SK-N-SH (cell line): ENCODE results near the gene ANKRD62. TPM values are rescaled to one million over a fixed set of nuclear protein-coding genes. Genes with fewer than 3 reads are reported as not detected.
"Not testable (repeated sequence)": the region's sequence is repeated elsewhere in the genome, so short reads cannot be mapped to it uniquely, and the experiment has no call there.

Experiments
- CTCF ChIA-PET: fragments of 300-600, 350-600 bp; formaldehyde crosslinking; extraction: SDS; loops from one replicate; lab custom pipeline; 2021; lab: Yijun Ruan, JAX
- POLR2A ChIA-PET: fragments of 350-600 bp; sonication (Branson Sonifier 250); formaldehyde crosslinking; extraction: SDS; loops from one replicate; lab custom pipeline; 2020; ENCODE audit warnings: antibody characterized with exemption, inconsistent platforms; lab: Yijun Ruan, JAX
- DNase-seq: peaks from one replicate; pipeline ENCODE4 v3.0.0; 2012
- H2AFZ ChIP-seq: fragments of 200-600 bp; sonication (generic); 2 replicates; pipeline ENCODE4 v1.8.1; 2016; ENCODE audit warnings: antibody characterized with exemption, mild to moderate bottlenecking, low read depth
- H3F3A ChIP-seq: fragments of 200-600 bp; sonication (generic); replicated peaks from 2 replicates; pipeline ENCODE3; 2016; ENCODE audit warnings: antibody characterized with exemption, mild to moderate bottlenecking; ENCODE audit not compliant: insufficient read depth
- H3K27ac ChIP-seq, 2 experiments: fragments of 200-500 bp in 1 of 2; fragments of 200-600 bp in 1 of 2; sonication (Bioruptor generic) in 1 of 2; sonication (generic), shearing (Covaris generic) in 1 of 2; 2 replicates each; pipeline versions ENCODE4 v1.5.1 to v1.6.1; 2014 to 2016; ENCODE audit warnings: low read depth in 2 of 2, inconsistent platforms in 1 of 2, low read length in 1 of 2, mild to moderate bottlenecking in 1 of 2, mixed read lengths in 1 of 2
- H3K27me3 ChIP-seq: fragments of 200-600 bp; sonication (generic), shearing (Covaris generic); 2 replicates; pipeline ENCODE4 v1.6.1; 2016; ENCODE audit warnings: mixed run types; ENCODE audit not compliant: insufficient read depth
- H3K36me3 ChIP-seq, 2 experiments: fragments of 200-500 bp in 1 of 2; fragments of 200-600 bp in 1 of 2; sonication (Bioruptor generic) in 1 of 2; sonication (generic) in 1 of 2; replicated peaks in 1 of 2; 2 replicates each; pipeline versions ENCODE3 to v1.5.1; 2014 to 2016; ENCODE audit warnings: low read length in 1 of 2, mild to moderate bottlenecking in 1 of 2; ENCODE audit not compliant: insufficient read depth in 2 of 2, control insufficient read depth in 1 of 2
- H3K4me1 ChIP-seq, 2 experiments: fragments of 200-500 bp in 1 of 2; fragments of 200-600 bp in 1 of 2; sonication (Bioruptor generic) in 1 of 2; sonication (generic), shearing (Covaris generic) in 1 of 2; 2 replicates each; pipeline versions ENCODE4 v1.5.1 to v1.6.1; 2014 to 2016; ENCODE audit warnings: low read depth in 1 of 2, low read length in 1 of 2, mixed run types in 1 of 2; ENCODE audit not compliant: insufficient read depth in 2 of 2, control insufficient read depth in 1 of 2
- H3K4me2 ChIP-seq: fragments of 200-600 bp; sonication (generic), shearing (Covaris generic); 2 replicates; pipeline ENCODE4 v1.6.1; 2017; ENCODE audit warnings: mixed run types
- H3K4me3 ChIP-seq, 2 experiments: fragments of 200-500 bp in 1 of 2; fragments of 200-600 bp in 1 of 2; sonication (Bioruptor generic) in 1 of 2; sonication (generic), shearing (Covaris generic) in 1 of 2; 2 replicates each; pipeline versions ENCODE4 v1.5.1 to v1.8.1; 2014 to 2016; ENCODE audit warnings: low read depth in 2 of 2, inconsistent platforms in 1 of 2, low read length in 1 of 2, mild to moderate bottlenecking in 1 of 2, mixed read lengths in 1 of 2, moderate library complexity in 1 of 2
- H3K79me2 ChIP-seq: fragments of 200-600 bp; sonication (generic); 2 replicates; pipeline ENCODE4 v1.8.1; 2017; ENCODE audit warnings: mild to moderate bottlenecking; ENCODE audit not compliant: insufficient read depth
- H3K9ac ChIP-seq: fragments of 200-600 bp; sonication (generic); 2 replicates; pipeline ENCODE4 v1.6.1; 2017; ENCODE audit warnings: mixed run types
- H3K9me2 ChIP-seq: fragments of 200-600 bp; sonication (generic); 2 replicates; pipeline ENCODE4 v1.6.1; 2017; ENCODE audit warnings: mixed run types
- H3K9me3 ChIP-seq: fragments of 200-600 bp; sonication (generic); 2 replicates; pipeline ENCODE4 v1.6.1; 2017; ENCODE audit warnings: mixed run types, mild to moderate bottlenecking, moderate library complexity
- H4K20me1 ChIP-seq: fragments of 200-600 bp; sonication (generic); 2 replicates; pipeline ENCODE4 v1.6.1; 2017; ENCODE audit warnings: mild to moderate bottlenecking, mixed run types; ENCODE audit not compliant: insufficient read depth
- WGBS: methylation state at CpG from one replicate; pipeline ENCODE4 v1.1.6; 2017; ENCODE audit warnings: low lambda C conversion rate; 5-methylcytosine and 5-hydroxymethylcytosine counted together
- polyA plus RNA-seq, 3 experiments: library from polyadenylated mRNA; depleted of rRNA; stranded (reverse); fragments of >200 nt; gene quantifications; 2 replicates each; pipeline ENCODE4 v1.2.3, GENCODE V29; 2012
- TF ChIP-seq, protein P1 (sequence below): fragments of 200-600 bp; sonication (generic); IDR thresholded peaks from 2 replicates; pipeline ENCODE4 v1.6.1; 2017; ENCODE audit warnings: antibody characterized with exemption, mild to moderate bottlenecking, moderate library complexity
- TF ChIP-seq, protein P2 (sequence below): IDR thresholded peaks from 2 replicates; pipeline ENCODE4 v1.4.0; 2012; ENCODE audit warnings: low read depth, borderline replicate concordance

Gene ANKRD62
- polyA plus RNA-seq, 1 of the 3 experiments (the other 2 are of a cell fraction): not detected

DNA sequence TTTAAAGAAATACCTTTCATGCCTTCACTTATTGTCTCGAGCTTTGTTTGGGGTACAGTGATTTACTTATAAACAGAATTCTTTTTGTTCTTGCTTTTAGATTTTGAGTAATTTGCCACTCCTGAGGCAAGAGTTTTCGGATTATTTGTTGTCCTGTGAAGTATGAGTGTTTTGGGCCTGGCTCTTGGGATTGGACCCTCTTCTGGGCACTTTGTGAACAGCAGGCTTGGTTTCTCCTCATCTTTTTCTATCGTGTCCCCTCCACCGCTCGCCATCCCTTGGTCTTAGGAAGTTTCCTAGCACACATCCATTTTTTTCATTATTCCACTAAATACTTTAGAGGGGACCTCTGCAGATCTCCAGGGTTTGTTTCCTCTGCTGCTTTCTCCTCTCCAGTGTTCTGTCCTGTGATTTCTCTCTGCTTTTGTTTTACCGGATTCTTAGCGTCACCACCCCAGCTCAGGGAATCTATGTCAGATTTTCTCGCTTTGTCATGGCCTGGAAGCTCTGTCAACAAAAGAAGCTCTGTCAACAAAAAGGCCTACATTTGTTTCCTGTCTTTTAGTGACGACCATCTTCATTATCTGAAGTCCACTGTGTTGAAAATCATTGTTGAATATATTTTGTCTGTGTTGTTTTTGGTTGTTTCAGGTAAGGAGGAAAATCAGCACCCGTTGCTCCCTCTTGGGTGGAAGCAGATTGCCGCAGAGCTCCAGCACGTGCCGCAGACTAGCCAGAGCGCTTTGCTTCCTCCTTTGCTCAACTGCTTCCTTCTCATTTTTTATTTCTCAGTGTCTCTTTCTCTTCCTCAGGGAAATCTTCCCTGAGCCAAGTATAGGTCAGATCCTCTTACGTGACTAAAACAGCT lies 27.8 kb downstream of the ANKRD62 start:
- TF ChIP-seq, protein P1, sequence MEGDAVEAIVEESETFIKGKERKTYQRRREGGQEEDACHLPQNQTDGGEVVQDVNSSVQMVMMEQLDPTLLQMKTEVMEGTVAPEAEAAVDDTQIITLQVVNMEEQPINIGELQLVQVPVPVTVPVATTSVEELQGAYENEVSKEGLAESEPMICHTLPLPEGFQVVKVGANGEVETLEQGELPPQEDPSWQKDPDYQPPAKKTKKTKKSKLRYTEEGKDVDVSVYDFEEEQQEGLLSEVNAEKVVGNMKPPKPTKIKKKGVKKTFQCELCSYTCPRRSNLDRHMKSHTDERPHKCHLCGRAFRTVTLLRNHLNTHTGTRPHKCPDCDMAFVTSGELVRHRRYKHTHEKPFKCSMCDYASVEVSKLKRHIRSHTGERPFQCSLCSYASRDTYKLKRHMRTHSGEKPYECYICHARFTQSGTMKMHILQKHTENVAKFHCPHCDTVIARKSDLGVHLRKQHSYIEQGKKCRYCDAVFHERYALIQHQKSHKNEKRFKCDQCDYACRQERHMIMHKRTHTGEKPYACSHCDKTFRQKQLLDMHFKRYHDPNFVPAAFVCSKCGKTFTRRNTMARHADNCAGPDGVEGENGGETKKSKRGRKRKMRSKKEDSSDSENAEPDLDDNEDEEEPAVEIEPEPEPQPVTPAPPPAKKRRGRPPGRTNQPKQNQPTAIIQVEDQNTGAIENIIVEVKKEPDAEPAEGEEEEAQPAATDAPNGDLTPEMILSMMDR: peak; percentile 32
- TF ChIP-seq, protein P2, sequence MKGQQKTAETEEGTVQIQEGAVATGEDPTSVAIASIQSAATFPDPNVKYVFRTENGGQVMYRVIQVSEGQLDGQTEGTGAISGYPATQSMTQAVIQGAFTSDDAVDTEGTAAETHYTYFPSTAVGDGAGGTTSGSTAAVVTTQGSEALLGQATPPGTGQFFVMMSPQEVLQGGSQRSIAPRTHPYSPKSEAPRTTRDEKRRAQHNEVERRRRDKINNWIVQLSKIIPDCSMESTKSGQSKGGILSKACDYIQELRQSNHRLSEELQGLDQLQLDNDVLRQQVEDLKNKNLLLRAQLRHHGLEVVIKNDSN: no peak
- Histone ChIP-seq H3K27ac (no peak overlapping the region), H3K4me3 (no peak overlapping the region), H3K27me3 (no peaks in the 10 kb centered on the region; the same call in 1 of the 2 replicates), H3K79me2 (no peaks in the 10 kb centered on the region), H4K20me1 (no peaks in the 10 kb centered on the region), H3K9ac (no peak overlapping the region), H3K36me3 (no peaks in the 10 kb centered on the region), H2AFZ (no peak overlapping the region), H3F3A (no peaks in the 10 kb centered on the region), H3K4me1 (no peaks in the 10 kb centered on the region), H3K9me2 (no peaks in the 10 kb centered on the region), H3K9me3 (no peaks in the 10 kb centered on the region), H3K4me2 (no peak overlapping the region)
- WGBS: 27% methylated on average over 15 of the region's 15 CpGs
- POLR2A ChIA-PET: no interaction called here
- no peak for DNase-seq
- CTCF ChIA-PET: interaction anchor here (1.1 kb wide), 2 partner anchors 19 to 183 kb away, joined by 3 read pairs; no protein-coding TSS in a partner anchor

DNA sequence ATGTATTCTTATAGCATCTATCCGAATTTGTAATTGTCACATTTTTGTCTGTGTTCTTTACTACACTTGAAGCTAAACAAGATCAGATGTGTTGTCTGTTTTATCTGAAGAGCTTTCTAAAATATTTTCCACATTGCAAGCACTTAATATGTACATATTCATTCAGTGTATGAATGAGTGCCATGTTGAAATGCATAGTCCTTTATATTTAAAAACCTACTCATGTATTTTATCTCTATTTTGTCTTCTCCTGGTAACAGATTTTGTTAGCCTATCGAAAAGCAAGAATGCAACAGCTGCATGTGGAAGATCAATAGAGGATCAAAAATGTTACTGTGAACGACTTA lies 28.4 kb downstream of the ANKRD62 start:
- H3F3A ChIP-seq, H3K79me2 ChIP-seq, H3K4me3 ChIP-seq, H2AFZ ChIP-seq, H3K27ac ChIP-seq, H3K36me3 ChIP-seq, H3K9ac ChIP-seq, H4K20me1 ChIP-seq, H3K9me2 ChIP-seq, DNase-seq, POLR2A ChIA-PET, H3K27me3 ChIP-seq, H3K9me3 ChIP-seq, H3K4me2 ChIP-seq, H3K4me1 ChIP-seq: not testable (repeated sequence)
- CTCF ChIA-PET: interaction anchor here (1.1 kb wide), 1 partner anchor 19 kb away, joined by 3 read pairs; no protein-coding TSS in a partner anchor
- WGBS: 9% methylated on average over 3 of the region's 3 CpGs

DNA sequence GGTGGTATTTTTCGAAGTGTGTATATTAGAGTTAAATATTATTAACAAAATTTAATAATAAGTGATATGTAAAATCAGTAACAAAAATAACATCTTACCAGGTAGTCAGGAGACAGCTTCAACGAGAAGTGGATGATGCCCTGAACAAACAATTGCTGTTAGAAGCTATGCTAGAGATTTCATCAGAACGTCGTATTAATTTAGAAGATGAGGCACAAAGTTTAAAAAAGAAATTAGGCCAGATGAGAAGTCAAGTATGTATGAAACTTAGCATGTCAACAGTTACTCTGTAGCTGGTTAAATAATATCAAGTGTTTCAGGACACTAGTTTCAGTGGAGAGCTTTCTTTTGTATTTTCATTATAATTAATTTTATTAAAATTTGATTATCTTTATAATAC lies 34.0 kb downstream of the ANKRD62 start:
- H3K27me3 ChIP-seq, H4K20me1 ChIP-seq, H3K27ac ChIP-seq, H3K4me3 ChIP-seq, H3K79me2 ChIP-seq, H3K9me3 ChIP-seq, H3F3A ChIP-seq, CTCF ChIA-PET, H3K4me2 ChIP-seq, H3K9me2 ChIP-seq, H3K36me3 ChIP-seq, POLR2A ChIA-PET, H3K4me1 ChIP-seq, DNase-seq, H2AFZ ChIP-seq, H3K9ac ChIP-seq: not testable (repeated sequence)
- WGBS: 2% methylated on average over 4 of the region's 4 CpGs

DNA sequence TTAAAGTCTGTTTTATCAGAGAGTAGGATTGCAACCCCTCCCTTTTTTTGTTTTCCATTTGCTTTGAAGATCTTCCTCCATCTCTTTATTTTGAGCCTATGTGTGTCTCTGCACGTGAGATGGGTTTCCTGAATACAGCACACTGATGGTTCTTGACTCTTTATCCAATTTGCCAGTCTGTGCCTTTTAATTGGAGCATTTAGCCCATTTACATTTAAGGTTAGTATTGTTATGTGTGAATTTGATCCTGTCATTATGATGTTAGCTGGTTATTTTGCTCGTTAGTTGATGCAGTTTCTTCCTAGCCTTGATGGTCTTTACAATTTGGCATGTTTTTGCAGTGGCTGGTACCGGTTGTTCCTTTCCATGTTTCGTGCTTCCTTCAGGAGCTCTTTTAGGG lies 45.2 kb downstream of the ANKRD62 start:
- DNase-seq, H4K20me1 ChIP-seq, POLR2A ChIA-PET, H3K9me2 ChIP-seq, H3K36me3 ChIP-seq, CTCF ChIA-PET, H3K27ac ChIP-seq, H3K9ac ChIP-seq, H3K4me1 ChIP-seq, H3K27me3 ChIP-seq, H3K9me3 ChIP-seq, H3K4me3 ChIP-seq, H3F3A ChIP-seq, H3K4me2 ChIP-seq, H3K79me2 ChIP-seq, H2AFZ ChIP-seq: not testable (repeated sequence)
- WGBS: 3% methylated on average over 4 of the region's 4 CpGs

DNA sequence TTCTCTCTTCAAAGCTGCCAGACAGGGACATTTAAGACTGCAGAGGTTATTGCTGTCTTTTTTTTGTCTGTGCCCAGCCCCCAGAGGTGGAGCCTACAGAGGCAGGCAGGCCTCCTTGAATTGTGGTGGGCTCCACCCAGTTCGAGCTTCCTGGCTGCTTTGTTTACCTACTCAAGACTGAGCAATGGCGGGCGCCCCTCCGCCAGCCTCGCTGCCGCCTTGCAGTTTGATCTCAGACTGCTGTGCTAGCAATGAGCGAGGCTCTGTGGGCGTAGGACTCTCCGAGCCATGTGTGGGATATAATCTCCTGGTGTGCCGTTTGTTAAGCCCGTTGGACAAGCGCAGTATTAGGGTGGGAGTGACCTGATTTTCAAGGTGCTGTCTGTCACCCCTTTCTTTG lies 47.2 kb downstream of the ANKRD62 start:
- H3K4me2 ChIP-seq, H3K36me3 ChIP-seq, H3K4me1 ChIP-seq, H3K27me3 ChIP-seq, POLR2A ChIA-PET, H3K27ac ChIP-seq, DNase-seq, H3K9me2 ChIP-seq, H3K79me2 ChIP-seq, H3K9ac ChIP-seq, H3F3A ChIP-seq, H2AFZ ChIP-seq, H4K20me1 ChIP-seq, H3K4me3 ChIP-seq, H3K9me3 ChIP-seq, CTCF ChIA-PET: not testable (repeated sequence)
- WGBS: 25% methylated on average over 6 of the region's 12 CpGs
